Measurements from ENCODE around the gene TCFL5. TPM values are rescaled to one million over a fixed set of nuclear protein-coding genes. Genes with fewer than 3 reads are reported as not detected.

Gene TCFL5
- total and polyA plus RNA-seq, 10 of the 15 experiments (the other 5 are each of a cell fraction or from before 2014, with no cell fraction given), result 0.48 to 8.1 (median 3.8) TPM

DNA sequence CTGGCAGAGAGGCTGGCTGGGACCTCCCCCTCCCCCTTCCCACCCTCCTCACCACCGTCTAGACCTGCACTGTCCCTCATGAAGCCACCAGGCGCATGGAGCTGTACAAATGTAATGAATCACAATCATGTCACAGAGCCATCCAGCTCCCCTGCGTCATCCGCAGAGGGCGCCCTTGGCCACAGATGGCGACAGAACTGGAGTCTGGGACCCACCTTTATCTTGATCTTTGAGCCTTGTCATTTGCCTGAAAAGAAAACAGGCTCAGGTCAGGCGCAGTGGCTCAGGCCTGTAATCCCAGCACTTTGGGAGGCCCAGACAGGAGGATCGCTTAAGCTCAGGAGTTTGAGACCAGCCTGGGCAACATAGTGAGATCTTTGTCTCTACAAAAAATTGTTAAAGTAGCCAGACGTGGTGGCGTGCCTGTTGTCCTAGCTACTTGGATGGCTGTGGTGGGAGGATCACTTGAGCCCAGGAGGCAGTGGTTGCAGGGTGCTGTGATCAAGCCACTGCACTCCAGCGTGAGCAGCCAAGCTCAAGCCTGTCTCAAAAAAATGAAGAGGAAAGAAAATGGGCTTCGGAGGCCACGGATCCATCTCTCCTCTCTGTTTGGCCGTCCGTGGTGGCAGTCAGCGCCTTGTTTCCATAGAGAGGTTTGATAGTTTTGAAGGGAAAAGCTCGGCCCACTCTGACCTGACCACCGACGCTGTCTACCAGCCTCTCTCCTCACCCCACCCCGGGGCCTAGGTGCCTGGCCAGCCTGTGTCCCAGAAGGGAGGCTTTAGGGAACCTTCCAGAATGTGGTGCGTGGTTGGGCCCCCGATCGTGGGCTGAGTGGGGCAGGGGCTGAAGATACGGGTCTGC is 38.6 kb downstream of the TCFL5 start (continued):
- TF ChIP-seq SMC3 (IDR thresholded peaks at IDR 0.05; ENCODE audit: borderline replicate concordance, low read length) (peak; percentile 52; the same call in 1 of the 2 replicates), IRF4 (IDR thresholded peaks at IDR 0.05; ENCODE audit: low read depth, low read length) (no peak), RCOR1 (conservative IDR thresholded peaks at IDR 0.05; ENCODE audit: low read depth, low read length) (no peak), ATF7 (IDR thresholded peaks at IDR 0.05; ENCODE audit: low read depth) (peak; percentile 35; the same call in 1 of the 2 replicates), SPI1 (IDR thresholded peaks at IDR 0.05; ENCODE audit: borderline replicate concordance, insufficient read depth, low read depth, low read length) (no peak), SREBF2 (IDR thresholded peaks at IDR 0.05; ENCODE audit: low read length) (no peak), KAT2A (conservative IDR thresholded peaks at IDR 0.05; ENCODE audit: control insufficient read depth, low read depth, low read length) (no peak), PML (IDR thresholded peaks at IDR 0.05; ENCODE audit: low read length) (no peak)
- TF ChIP-seq, protein P1, sequence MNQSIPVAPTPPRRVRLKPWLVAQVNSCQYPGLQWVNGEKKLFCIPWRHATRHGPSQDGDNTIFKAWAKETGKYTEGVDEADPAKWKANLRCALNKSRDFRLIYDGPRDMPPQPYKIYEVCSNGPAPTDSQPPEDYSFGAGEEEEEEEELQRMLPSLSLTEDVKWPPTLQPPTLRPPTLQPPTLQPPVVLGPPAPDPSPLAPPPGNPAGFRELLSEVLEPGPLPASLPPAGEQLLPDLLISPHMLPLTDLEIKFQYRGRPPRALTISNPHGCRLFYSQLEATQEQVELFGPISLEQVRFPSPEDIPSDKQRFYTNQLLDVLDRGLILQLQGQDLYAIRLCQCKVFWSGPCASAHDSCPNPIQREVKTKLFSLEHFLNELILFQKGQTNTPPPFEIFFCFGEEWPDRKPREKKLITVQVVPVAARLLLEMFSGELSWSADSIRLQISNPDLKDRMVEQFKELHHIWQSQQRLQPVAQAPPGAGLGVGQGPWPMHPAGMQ (IDR thresholded peaks at IDR 0.05; ENCODE audit: borderline replicate concordance), result no peak
- TF ChIP-seq, protein P2, sequence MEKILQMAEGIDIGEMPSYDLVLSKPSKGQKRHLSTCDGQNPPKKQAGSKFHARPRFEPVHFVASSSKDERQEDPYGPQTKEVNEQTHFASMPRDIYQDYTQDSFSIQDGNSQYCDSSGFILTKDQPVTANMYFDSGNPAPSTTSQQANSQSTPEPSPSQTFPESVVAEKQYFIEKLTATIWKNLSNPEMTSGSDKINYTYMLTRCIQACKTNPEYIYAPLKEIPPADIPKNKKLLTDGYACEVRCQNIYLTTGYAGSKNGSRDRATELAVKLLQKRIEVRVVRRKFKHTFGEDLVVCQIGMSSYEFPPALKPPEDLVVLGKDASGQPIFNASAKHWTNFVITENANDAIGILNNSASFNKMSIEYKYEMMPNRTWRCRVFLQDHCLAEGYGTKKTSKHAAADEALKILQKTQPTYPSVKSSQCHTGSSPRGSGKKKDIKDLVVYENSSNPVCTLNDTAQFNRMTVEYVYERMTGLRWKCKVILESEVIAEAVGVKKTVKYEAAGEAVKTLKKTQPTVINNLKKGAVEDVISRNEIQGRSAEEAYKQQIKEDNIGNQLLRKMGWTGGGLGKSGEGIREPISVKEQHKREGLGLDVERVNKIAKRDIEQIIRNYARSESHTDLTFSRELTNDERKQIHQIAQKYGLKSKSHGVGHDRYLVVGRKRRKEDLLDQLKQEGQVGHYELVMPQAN (conservative IDR thresholded peaks at IDR 0.05), result no peak
- TF ChIP-seq, protein P3, sequence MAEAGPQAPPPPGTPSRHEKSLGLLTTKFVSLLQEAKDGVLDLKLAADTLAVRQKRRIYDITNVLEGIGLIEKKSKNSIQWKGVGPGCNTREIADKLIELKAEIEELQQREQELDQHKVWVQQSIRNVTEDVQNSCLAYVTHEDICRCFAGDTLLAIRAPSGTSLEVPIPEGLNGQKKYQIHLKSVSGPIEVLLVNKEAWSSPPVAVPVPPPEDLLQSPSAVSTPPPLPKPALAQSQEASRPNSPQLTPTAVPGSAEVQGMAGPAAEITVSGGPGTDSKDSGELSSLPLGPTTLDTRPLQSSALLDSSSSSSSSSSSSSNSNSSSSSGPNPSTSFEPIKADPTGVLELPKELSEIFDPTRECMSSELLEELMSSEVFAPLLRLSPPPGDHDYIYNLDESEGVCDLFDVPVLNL (IDR thresholded peaks at IDR 0.05; ENCODE audit: low read depth, low read length), result no peak
- TF ChIP-seq, protein P4, sequence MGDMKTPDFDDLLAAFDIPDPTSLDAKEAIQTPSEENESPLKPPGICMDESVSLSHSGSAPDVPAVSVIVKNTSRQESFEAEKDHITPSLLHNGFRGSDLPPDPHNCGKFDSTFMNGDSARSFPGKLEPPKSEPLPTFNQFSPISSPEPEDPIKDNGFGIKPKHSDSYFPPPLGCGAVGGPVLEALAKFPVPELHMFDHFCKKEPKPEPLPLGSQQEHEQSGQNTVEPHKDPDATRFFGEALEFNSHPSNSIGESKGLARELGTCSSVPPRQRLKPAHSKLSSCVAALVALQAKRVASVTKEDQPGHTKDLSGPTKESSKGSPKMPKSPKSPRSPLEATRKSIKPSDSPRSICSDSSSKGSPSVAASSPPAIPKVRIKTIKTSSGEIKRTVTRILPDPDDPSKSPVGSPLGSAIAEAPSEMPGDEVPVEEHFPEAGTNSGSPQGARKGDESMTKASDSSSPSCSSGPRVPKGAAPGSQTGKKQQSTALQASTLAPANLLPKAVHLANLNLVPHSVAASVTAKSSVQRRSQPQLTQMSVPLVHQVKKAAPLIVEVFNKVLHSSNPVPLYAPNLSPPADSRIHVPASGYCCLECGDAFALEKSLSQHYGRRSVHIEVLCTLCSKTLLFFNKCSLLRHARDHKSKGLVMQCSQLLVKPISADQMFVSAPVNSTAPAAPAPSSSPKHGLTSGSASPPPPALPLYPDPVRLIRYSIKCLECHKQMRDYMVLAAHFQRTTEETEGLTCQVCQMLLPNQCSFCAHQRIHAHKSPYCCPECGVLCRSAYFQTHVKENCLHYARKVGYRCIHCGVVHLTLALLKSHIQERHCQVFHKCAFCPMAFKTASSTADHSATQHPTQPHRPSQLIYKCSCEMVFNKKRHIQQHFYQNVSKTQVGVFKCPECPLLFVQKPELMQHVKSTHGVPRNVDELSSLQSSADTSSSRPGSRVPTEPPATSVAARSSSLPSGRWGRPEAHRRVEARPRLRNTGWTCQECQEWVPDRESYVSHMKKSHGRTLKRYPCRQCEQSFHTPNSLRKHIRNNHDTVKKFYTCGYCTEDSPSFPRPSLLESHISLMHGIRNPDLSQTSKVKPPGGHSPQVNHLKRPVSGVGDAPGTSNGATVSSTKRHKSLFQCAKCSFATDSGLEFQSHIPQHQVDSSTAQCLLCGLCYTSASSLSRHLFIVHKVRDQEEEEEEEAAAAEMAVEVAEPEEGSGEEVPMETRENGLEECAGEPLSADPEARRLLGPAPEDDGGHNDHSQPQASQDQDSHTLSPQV (IDR thresholded peaks at IDR 0.05), result no peak
